Esophagus muscularis mucosa (tissue), 3 donors: ENCODE results near the gene ADGRB2.

ENCODE experiments used
- POLR2A ChIP-seq: fragments of 450-650 bp; IDR thresholded peaks from one replicate; pipeline ENCODE4 v1.6.1; 2017; ENCODE audit warnings: antibody characterized with exemption, moderate library complexity, mild to moderate bottlenecking, low read depth
- TF ChIP-seq, protein P1 (sequence below), 3 experiments: fragments of 200-600 bp in 2 of 3; fragments of 450-650 bp in 1 of 3; sonication (generic) in 2 of 3; IDR thresholded peaks; one replicate each; pipeline ENCODE4 v1.5.1; 2017 to 2019; ENCODE audit warnings: antibody characterized with exemption in 3 of 3, mild to moderate bottlenecking in 2 of 3, moderate library complexity in 1 of 3

DNA sequence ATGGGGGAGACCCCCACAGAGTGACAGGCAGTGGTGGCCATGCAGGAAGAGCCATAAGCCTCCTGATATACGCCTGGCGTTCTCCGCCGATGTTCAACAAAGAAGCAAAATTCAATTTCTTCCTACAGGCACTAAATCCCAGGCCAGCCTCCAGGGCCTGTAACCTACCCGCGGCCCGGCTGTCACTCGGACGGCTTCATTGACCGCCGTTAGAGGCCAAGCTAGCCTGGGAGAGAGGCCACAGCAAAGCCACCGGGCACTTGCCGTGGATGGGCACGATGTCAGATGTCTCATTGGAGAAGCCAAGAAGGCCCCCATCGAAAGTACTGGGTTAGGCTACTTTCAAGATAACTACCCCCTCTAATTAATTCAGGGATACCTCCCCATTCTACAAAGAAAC lies 9.7 kb downstream of the ADGRB2 start:
- TF ChIP-seq POLR2A: no peak
- TF ChIP-seq, protein P1, sequence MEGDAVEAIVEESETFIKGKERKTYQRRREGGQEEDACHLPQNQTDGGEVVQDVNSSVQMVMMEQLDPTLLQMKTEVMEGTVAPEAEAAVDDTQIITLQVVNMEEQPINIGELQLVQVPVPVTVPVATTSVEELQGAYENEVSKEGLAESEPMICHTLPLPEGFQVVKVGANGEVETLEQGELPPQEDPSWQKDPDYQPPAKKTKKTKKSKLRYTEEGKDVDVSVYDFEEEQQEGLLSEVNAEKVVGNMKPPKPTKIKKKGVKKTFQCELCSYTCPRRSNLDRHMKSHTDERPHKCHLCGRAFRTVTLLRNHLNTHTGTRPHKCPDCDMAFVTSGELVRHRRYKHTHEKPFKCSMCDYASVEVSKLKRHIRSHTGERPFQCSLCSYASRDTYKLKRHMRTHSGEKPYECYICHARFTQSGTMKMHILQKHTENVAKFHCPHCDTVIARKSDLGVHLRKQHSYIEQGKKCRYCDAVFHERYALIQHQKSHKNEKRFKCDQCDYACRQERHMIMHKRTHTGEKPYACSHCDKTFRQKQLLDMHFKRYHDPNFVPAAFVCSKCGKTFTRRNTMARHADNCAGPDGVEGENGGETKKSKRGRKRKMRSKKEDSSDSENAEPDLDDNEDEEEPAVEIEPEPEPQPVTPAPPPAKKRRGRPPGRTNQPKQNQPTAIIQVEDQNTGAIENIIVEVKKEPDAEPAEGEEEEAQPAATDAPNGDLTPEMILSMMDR (IDR thresholded peaks at IDR 0.05): no peak
